GM12865 (cell line): ENCODE results near the gene CCT7.
A peak's percentile ranks its signal among the peaks of the same experiment; 100 is the strongest.

Source experiments
- DNase-seq: peaks from one replicate; pipeline ENCODE4 v3.0.0; 2010; ENCODE audit warnings: low read depth
- H3K4me3 ChIP-seq: 2 replicates; pipeline ENCODE4 v1.5.1; 2011; ENCODE audit warnings: mild to moderate bottlenecking, low read depth, low read length, control low read depth
- CTCF ChIP-seq: IDR thresholded peaks from 2 replicates; pipeline ENCODE4 v1.5.1; 2011; ENCODE audit warnings: low read length, control low read depth, low read depth, inconsistent platforms; ENCODE audit not compliant: insufficient read depth; ENCODE audit errors: missing control alignments

CCT7 gene

GRCh38 chr2:73268830-73269685, 35.0 kb downstream of the CCT7 start:
- DNase-seq = peak; percentile 89
- H3K4me3 ChIP-seq = peak overlapping the region; percentile 32
- TF ChIP-seq CTCF = no peak

GRCh38 chr2:73269686-73270465, 35.8 kb downstream of the CCT7 start:
- no peak for DNase-seq

GRCh38 chr2:73272270-73272669, 38.2 kb downstream of the CCT7 start:
- no peak overlapping the region for H3K4me3 ChIP-seq

More at GRCh38 chr2:73269686-73270465, 35.8 kb downstream of the CCT7 start:
- peak overlapping the region; percentile 52 for H3K4me3 ChIP-seq
- TF ChIP-seq CTCF = no peak

GRCh38 chr2:73279852-73280251, 45.7 kb downstream of the CCT7 start:
- DNase-seq = no peak
- H3K4me3 ChIP-seq = no peak overlapping the region
- no peak for TF ChIP-seq CTCF

More at GRCh38 chr2:73272270-73272669, 38.2 kb downstream of the CCT7 start:
- no peak for TF ChIP-seq CTCF
- DNase-seq = no peak

GRCh38 chr2:73281244-73281643, 47.1 kb downstream of the CCT7 start:
- no peak overlapping the region for H3K4me3 ChIP-seq
- DNase-seq = no peak
- no peak for TF ChIP-seq CTCF

GRCh38 chr2:73282924-73283544, 48.9 kb downstream of the CCT7 start:
- TF ChIP-seq CTCF = no peak
- H3K4me3 ChIP-seq = peak overlapping the region; percentile 88
- no peak for DNase-seq
